Small intestine (tissue), 7 donors: ENCODE results near the gene MAMDC2. TPM values are rescaled to one million over a fixed set of nuclear protein-coding genes. Genes with fewer than 3 reads are reported as not detected.

ENCODE experiments used
- DNase-seq, 2 donors: peaks; one replicate each; pipeline versions ENCODE4 v3.0.0 to v3.0.0-alpha.2; 2013
- FAIRE-seq: peaks from 2 replicates; lab custom pipeline; 2012; peaks lifted over from hg19 to GRCh38; lab: Jason Lieb, UNC
- H3K27ac ChIP-seq, 3 donors: one replicate each; pipeline ENCODE4 v1.5.1; 2013; ENCODE audit warnings: low read length in 2 of 3, mild to moderate bottlenecking in 2 of 3, control low read depth in 1 of 3, inconsistent platforms in 1 of 3, low read depth in 1 of 3, moderate library complexity in 1 of 3
- H3K27me3 ChIP-seq, 3 donors: one replicate each; pipeline ENCODE4 v1.6.1; 2013; ENCODE audit warnings: low read length in 3 of 3, inconsistent platforms in 1 of 3; ENCODE audit not compliant: control insufficient read depth in 3 of 3, insufficient read depth in 3 of 3
- H3K36me3 ChIP-seq, 3 donors: one replicate each; pipeline ENCODE4 v1.6.1; 2013; ENCODE audit warnings: low read length in 3 of 3, inconsistent platforms in 1 of 3, low read depth in 1 of 3, mild to moderate bottlenecking in 1 of 3, moderate library complexity in 1 of 3; ENCODE audit not compliant: control insufficient read depth in 3 of 3, insufficient read depth in 2 of 3
- H3K4me1 ChIP-seq, 3 donors: one replicate each; pipeline ENCODE4 v1.6.1; 2013; ENCODE audit warnings: low read length in 2 of 3, inconsistent platforms in 1 of 3, low read depth in 1 of 3, mild to moderate bottlenecking in 1 of 3, moderate library complexity in 1 of 3; ENCODE audit not compliant: control insufficient read depth in 3 of 3, insufficient read depth in 2 of 3
- H3K4me3 ChIP-seq, 3 donors: one replicate each; pipeline ENCODE4 v1.5.1; 2013; ENCODE audit warnings: low read length in 3 of 3, control low read depth in 1 of 3, inconsistent platforms in 1 of 3, low read depth in 1 of 3, mild to moderate bottlenecking in 1 of 3, moderate library complexity in 1 of 3
- H3K9me3 ChIP-seq, 2 donors: one replicate each; pipeline ENCODE4 v1.6.1; 2013; ENCODE audit warnings: low read depth in 1 of 2, low read length in 1 of 2; ENCODE audit not compliant: control insufficient read depth in 2 of 2, insufficient read depth in 1 of 2
- WGBS, 3 donors: extraction: QIAGEN DNeasy Blood & Tissue Kit; methylation state at CpG; one replicate each; pipeline ENCODE4 v1.1.7; 2013; 5-methylcytosine and 5-hydroxymethylcytosine counted together
- polyA plus RNA-seq, 4 donors: library from polyadenylated mRNA; stranded (reverse) in 3 of 4; unstranded in 1 of 4; fragments of 200-250 nt in 3 of 4; fragments of 120-200 nt in 1 of 4; gene quantifications; one replicate each; pipeline versions ENCODE4 v1.2.1 to v1.2.3, GENCODE V29; 2013
- donor health status: healthy with polysubstance abuse.
- donor health status: control.
- donor health status: control.
- donor health status: Bipolar disorder and iron deficiency.
- donor health status: healthy.

The MAMDC2 gene
- polyA plus RNA-seq, 4 donors, result 1.1 to 13.0 (median 1.6) TPM; not detected in 1

DNA sequence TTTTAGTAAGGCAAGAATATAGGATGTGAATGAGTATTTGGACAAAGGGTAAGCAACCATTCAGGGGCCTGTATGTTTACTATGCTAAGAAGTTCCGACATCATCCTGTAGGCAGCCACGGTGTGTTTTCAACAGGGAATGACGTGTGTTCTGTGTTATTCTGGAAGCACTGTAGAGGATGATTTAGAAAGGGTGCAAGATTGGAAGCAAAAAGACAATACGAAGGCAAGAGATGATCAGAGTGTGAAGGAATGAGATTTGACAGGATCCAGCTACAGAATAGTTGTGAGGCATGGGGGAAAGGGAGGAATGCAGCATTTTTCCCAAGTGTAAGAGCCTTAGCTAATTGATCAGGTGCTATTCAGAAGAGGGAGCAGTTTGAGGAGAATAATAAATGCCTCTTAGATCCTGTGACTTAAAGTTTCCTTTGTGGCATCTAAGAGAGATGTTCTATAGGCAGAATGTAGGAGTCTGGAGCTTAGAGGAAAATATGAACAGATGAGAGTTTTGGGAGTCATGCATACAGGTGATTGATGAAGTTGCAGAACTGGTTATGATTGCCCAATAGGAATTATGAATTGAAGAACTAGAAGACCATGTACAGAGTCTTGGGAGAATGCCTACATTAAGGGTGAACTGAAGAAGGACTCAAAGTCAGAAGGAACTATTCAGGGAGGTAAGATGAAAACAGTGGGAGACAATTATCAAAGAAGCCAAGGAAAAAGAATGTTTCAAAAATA lies 217.7 kb downstream of the MAMDC2 start:
- WGBS, 3 donors, result 76 to 87% (median 83%) methylated on average over 4 of the region's 4 CpGs
- H3K4me1 ChIP-seq, result peaks cover 5 to 28% (median 25%) of the 10 kb centered on the region in 3 donors
- no peak overlapping the region for H3K27ac ChIP-seq
- H3K27me3 ChIP-seq, result no peaks in the 10 kb centered on the region
- peaks cover 0 to 7% (median 3%) of the 10 kb centered on the region in 3 donors for H3K36me3 ChIP-seq
- no peak for FAIRE-seq
- no peak overlapping the region for H3K4me3 ChIP-seq
- DNase-seq, result no peak
- H3K9me3 ChIP-seq, result no peaks in the 10 kb centered on the region

GRCh38 chr9:70262366-70262765 lies 218.7 kb downstream of the MAMDC2 start:
- H3K4me1 ChIP-seq, result peaks cover 5 to 25% (median 18%) of the 10 kb centered on the region in 3 donors
- H3K36me3 ChIP-seq, result peaks cover under 1 to 8% (median 5%) of the 10 kb centered on the region in 3 donors
- no peak overlapping the region for H3K27ac ChIP-seq
- DNase-seq (no peak), FAIRE-seq (no peak)
- no peaks in the 10 kb centered on the region for H3K9me3 ChIP-seq
- WGBS, 3 donors, result 60 to 95% (median 82%) methylated on average over 2 of the region's 2 CpGs
- no peak overlapping the region for H3K4me3 ChIP-seq
- no peaks in the 10 kb centered on the region for H3K27me3 ChIP-seq

GRCh38 chr9:70262948-70263347 lies 219.3 kb downstream of the MAMDC2 start:
- 58 to 67% (median 61%) methylated on average over 6 of the region's 6 CpGs for WGBS, 3 donors
- peaks cover 2 to 10% (median 5%) of the 10 kb centered on the region in 3 donors for H3K36me3 ChIP-seq
- no peaks in the 10 kb centered on the region for H3K27me3 ChIP-seq
- no peaks in the 10 kb centered on the region for H3K9me3 ChIP-seq
- FAIRE-seq (no peak), DNase-seq (no peak)
- H3K27ac ChIP-seq, result no peak overlapping the region
- H3K4me3 ChIP-seq, result no peak overlapping the region
- peaks cover 5 to 25% (median 12%) of the 10 kb centered on the region in 3 donors for H3K4me1 ChIP-seq

DNA sequence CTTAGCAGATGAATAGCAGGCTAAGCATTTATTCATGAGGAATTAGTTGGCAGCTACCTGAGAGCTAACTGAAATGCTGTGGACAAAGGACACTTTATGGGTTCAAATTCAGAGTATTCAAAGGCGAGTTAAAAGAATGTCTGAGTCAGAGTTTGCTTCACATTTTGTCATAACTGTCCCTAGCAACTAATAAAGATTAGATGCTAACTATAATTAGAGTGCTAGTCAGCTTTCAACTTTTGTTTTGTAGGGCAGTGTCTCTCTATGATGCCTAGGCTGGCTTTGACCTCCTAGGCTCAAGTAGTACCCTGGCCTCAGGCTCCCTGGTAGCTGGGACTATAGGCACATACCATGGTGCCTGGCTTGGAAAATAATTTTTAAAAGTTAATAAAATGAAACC lies 219.8 kb downstream of the MAMDC2 start:
- WGBS, 3 donors, result 59 to 73% (median 64%) methylated on average over 1 of the region's 1 CpG
- Histone ChIP-seq H3K4me3 (no peak overlapping the region), H3K36me3 (peaks cover 2 to 13% (median 5%) of the 10 kb centered on the region in 3 donors), H3K27ac (no peak overlapping the region), H3K9me3 (no peaks in the 10 kb centered on the region), H3K4me1 (peaks cover 5 to 25% (median 8%) of the 10 kb centered on the region in 3 donors), H3K27me3 (no peaks in the 10 kb centered on the region)
- FAIRE-seq (no peak), DNase-seq (no peak)

Other genes starting within 250 kb of the MAMDC2 start
- gene CFAP95, start 223.0 kb upstream of the MAMDC2 start, polyA plus RNA-seq, result not detected
- 10 to 100 TPM in 3 of 4 donors, 1 to 10 TPM in 1; 8.4 to 35.4 (median 11.4) TPM for gene SMC5, start 215.1 kb downstream of the MAMDC2 start, polyA plus RNA-seq